B cell (primary cell): ENCODE data around the gene VMO1. TPM values are rescaled to one million over a fixed set of nuclear protein-coding genes. Genes with fewer than 3 reads are reported as not detected.
A peak's percentile ranks its signal among the peaks of the same experiment; 100 is the strongest.

ENCODE experiments used
- ATAC-seq: fragments of 200-7000 bp; cut with Tn5 transposase; one replicate; pipeline ENCODE4 v1.10.0; 2021; ENCODE audit warnings: low read depth, mild to moderate bottlenecking, moderate number of reproducible peaks, moderate library complexity
- CTCF ChIA-PET: fragments of 350-600 bp; sonication (Branson Sonifier 250); formaldehyde crosslinking; loops from one replicate; lab custom pipeline; 2021; ENCODE audit warnings: antibody characterized with exemption, inconsistent platforms; lab: Charles Lee
- POLR2A ChIA-PET: fragments of 350-600 bp; sonication (Branson Sonifier 250); formaldehyde crosslinking; loops from one replicate; lab custom pipeline; 2021; ENCODE audit warnings: antibody characterized with exemption; lab: Charles Lee
- DNase-seq: peaks from one replicate; pipeline ENCODE4 v3.0.0; 2013
- H2AFZ ChIP-seq: 2 replicates; pipeline ENCODE4 v1.6.1; 2012; ENCODE audit warnings: mild to moderate bottlenecking, low read depth, low read length; ENCODE audit not compliant: insufficient read depth, poor library complexity, severe bottlenecking
- H3K27ac ChIP-seq, 2 donors: 1 replicate in 1 of 2; 2 replicates in 1 of 2; pipeline ENCODE4 v1.5.1; 2012 to 2013; ENCODE audit warnings: low read length in 2 of 2, mild to moderate bottlenecking in 2 of 2, moderate library complexity in 1 of 2
- H3K27me3 ChIP-seq, 4 experiments: fragments of 200-600 bp in 1 of 4; sonication (generic) in 1 of 4; replicated peaks in 1 of 4; 1 replicate in 2 of 4; 2 replicates in 2 of 4; pipeline versions ENCODE4 v1.6.1 to v1.7.0; 2013 to 2016; ENCODE audit warnings: low read length in 3 of 4, mild to moderate bottlenecking in 2 of 4, mixed read lengths in 1 of 4, moderate library complexity in 1 of 4; ENCODE audit not compliant: insufficient read depth in 4 of 4, control insufficient read depth in 3 of 4; ENCODE audit errors: control extremely low read depth in 1 of 4
- H3K36me3 ChIP-seq, 2 experiments: replicated peaks in 1 of 2; 1 replicate in 1 of 2; 2 replicates in 1 of 2; pipeline versions ENCODE4 v1.6.1 to v1.7.1; 2013; ENCODE audit warnings: low read length in 1 of 2; ENCODE audit not compliant: insufficient read depth in 2 of 2, control insufficient read depth in 1 of 2; ENCODE audit errors: control extremely low read depth in 1 of 2, extremely low read depth in 1 of 2
- H3K4me1 ChIP-seq, 2 donors: fragments of 200-600 bp in 1 of 2; sonication (generic) in 1 of 2; 1 replicate in 1 of 2; 2 replicates in 1 of 2; pipeline versions ENCODE4 v1.5.1 to v1.6.1; 2013 to 2017; ENCODE audit warnings: low read length in 2 of 2; ENCODE audit not compliant: control insufficient read depth in 2 of 2, insufficient read depth in 2 of 2
- H3K4me2 ChIP-seq: replicated peaks from 2 replicates; pipeline ENCODE3; 2012; ENCODE audit warnings: mild to moderate bottlenecking, low read depth, low read length; ENCODE audit not compliant: poor library complexity, severe bottlenecking
- H3K4me3 ChIP-seq, 5 experiments: fragments of 200-600 bp in 1 of 5; sonication (generic) in 1 of 5; 1 replicate in 3 of 5; 2 replicates in 2 of 5; pipeline versions ENCODE4 v1.5.1 to v1.7.0; 2011 to 2016; ENCODE audit warnings: low read length in 4 of 5, mild to moderate bottlenecking in 4 of 5, low read depth in 2 of 5, control low read depth in 1 of 5, moderate library complexity in 1 of 5; ENCODE audit not compliant: insufficient read depth in 1 of 5; ENCODE audit errors: control extremely low read depth in 1 of 5, extremely low read depth in 1 of 5
- H3K79me2 ChIP-seq: fragments of 200-600 bp; sonication (generic); one replicate; pipeline ENCODE4 v1.6.0; 2016; ENCODE audit warnings: low read length; ENCODE audit not compliant: control insufficient read depth, insufficient read depth
- H3K9ac ChIP-seq: fragments of 200-600 bp; sonication (generic); 2 replicates; pipeline ENCODE4 v1.6.1; 2017; ENCODE audit warnings: mild to moderate bottlenecking, low read length, moderate library complexity
- H3K9me3 ChIP-seq, 3 donors: one replicate each; pipeline versions ENCODE4 v1.6.1 to v1.7.1; 2013; ENCODE audit warnings: low read length in 2 of 3; ENCODE audit not compliant: control insufficient read depth in 2 of 3, insufficient read depth in 1 of 3; ENCODE audit errors: control extremely low read depth in 1 of 3
- H4K20me1 ChIP-seq: 2 replicates; pipeline ENCODE4 v1.6.0; 2012; ENCODE audit warnings: mild to moderate bottlenecking, low read length; ENCODE audit not compliant: insufficient read depth, control insufficient read depth, poor library complexity, severe bottlenecking
- H3K27ac Mint-ChIP-seq: one replicate; pipeline ENCODE4 v1.8.0; 2021; ENCODE audit warnings: mixed read lengths
- H3K27me3 Mint-ChIP-seq: one replicate; pipeline ENCODE4 v1.8.0; 2021; ENCODE audit warnings: mixed read lengths
- H3K4me1 Mint-ChIP-seq: one replicate; pipeline ENCODE4 v1.8.0; 2021; ENCODE audit warnings: mixed read lengths
- H3K4me3 Mint-ChIP-seq: one replicate; pipeline ENCODE4 v1.8.0; 2021; ENCODE audit warnings: mixed read lengths
- H3K9me3 Mint-ChIP-seq: one replicate; pipeline ENCODE4 v1.8.0; 2022; ENCODE audit warnings: mixed read lengths; ENCODE audit not compliant: insufficient read depth
- CTCF ChIP-seq: fragments of 200-600 bp; IDR thresholded peaks from one replicate; pipeline ENCODE4 v1.8.0; 2022; ENCODE audit warnings: antibody characterized with exemption, mild to moderate bottlenecking
- EZH2 ChIP-seq: IDR thresholded peaks from 2 replicates; pipeline ENCODE4 v1.6.1; 2012; ENCODE audit warnings: borderline replicate concordance, low read depth, mild to moderate bottlenecking, moderate library complexity, low read length; ENCODE audit not compliant: insufficient read depth, poor library complexity, severe bottlenecking
- WGBS: methylation state at CpG from one replicate; pipeline ENCODE4 v1.1.5; 2013; ENCODE audit warnings: missing lambda C conversion rate; ENCODE audit not compliant: insufficient coverage; 5-methylcytosine and 5-hydroxymethylcytosine counted together
- intact Hi-C: fragments of 100-400 bp; cut with micrococcal nuclease; formaldehyde crosslinking; loops from one replicate; pipeline ENCODE4 v1.10.0; 2022
- polyA plus RNA-seq: library from polyadenylated mRNA; depleted of rRNA; stranded (reverse); fragments of >200 nt; gene quantifications from 2 replicates; pipeline ENCODE4 v1.2.3, GENCODE V29; 2012
- total RNA-seq, 2 donors: library from RNA; stranded (reverse); fragments of 120-200 nt in 1 of 2; gene quantifications; 1 replicate in 1 of 2; 2 replicates in 1 of 2; pipeline versions ENCODE4 v1.2.3 to v1.2.4, GENCODE V29; 2013 to 2022

VMO1 gene
- total and polyA plus RNA-seq, 2 donors (not counting 1 experiment from before 2014, with no cell fraction given) = 0.57 TPM; not detected in 1

- Histone ChIP-seq H3K79me2 (peaks cover 2% of the 10 kb centered on the region), H3K27me3 (peaks cover 0 to 56% (median 23%) of the 10 kb centered on the region in 4 experiments), H4K20me1 (no peaks in the 10 kb centered on the region), H3K4me3 (no peak overlapping the region), H3K9me3 (no peaks in the 10 kb centered on the region), H3K27ac (no peak overlapping the region), H3K9ac (no peak overlapping the region), H3K36me3 (no peaks in the 10 kb centered on the region), H2AFZ (peak overlapping the region; percentile 23), H3K4me2 (peak overlapping the region; percentile 21), H3K4me1 (peaks cover 22 to 23% of the 10 kb centered on the region in 2 donors)
- H3K27me3 Mint-ChIP-seq = peaks cover 27% of the 10 kb centered on the region
- H3K27ac Mint-ChIP-seq = no peak overlapping the region
- H3K4me3 Mint-ChIP-seq = no peak overlapping the region
- intact Hi-C loops = no loop called here
- ChIA-PET CTCF (no interaction called here), POLR2A (interaction anchor here (0.7 kb wide), 1 partner anchor 158 kb away, joined by 3 read pairs; no protein-coding TSS in a partner anchor)
- ATAC-seq (no peak), DNase-seq (no peak)
- H3K9me3 Mint-ChIP-seq = no peaks in the 10 kb centered on the region
- peaks cover 17% of the 10 kb centered on the region for H3K4me1 Mint-ChIP-seq
- WGBS = 22% methylated on average over 40 of the region's 51 CpGs
- TF ChIP-seq EZH2 (no peak), CTCF (no peak)
Observed at GRCh38 chr17:4744999-4745969, 40.9 kb downstream of the VMO1 start.

DNA sequence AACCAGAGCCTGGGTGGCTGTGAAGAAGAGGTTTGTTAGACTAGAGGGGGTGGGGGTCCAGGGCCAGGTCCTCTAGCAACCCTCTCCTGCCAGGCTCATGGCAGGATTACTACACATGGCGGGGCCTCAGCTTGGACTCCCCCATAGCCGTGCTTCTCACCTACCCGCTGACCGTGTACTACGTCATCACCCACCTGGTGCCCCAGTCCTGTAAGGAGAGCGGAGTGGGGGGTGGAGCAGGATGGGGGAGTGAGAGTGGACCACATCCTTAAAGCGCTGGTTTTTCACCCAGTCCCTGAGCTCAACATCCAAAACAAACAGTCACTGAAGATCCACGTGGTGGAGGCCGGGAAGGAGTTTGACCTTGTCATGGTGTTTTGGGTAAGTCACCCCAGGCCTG lies 42.3 kb downstream of the VMO1 start:
- H2AFZ ChIP-seq = no peak overlapping the region
- no peak overlapping the region for H3K4me3 ChIP-seq
- 100% methylated on average over 2 of the region's 9 CpGs for WGBS
- H3K27me3 ChIP-seq = peaks cover 0 to 53% (median 22%) of the 10 kb centered on the region in 4 experiments
- ChIA-PET CTCF (interaction anchor here (0.6 to 2.0 kb wide), 2 partner anchors 46 to 63 kb away, joined by 3 to 5 read pairs; partner anchors contain the start of gene PLD2), POLR2A (no interaction called here)
- H3K4me1 Mint-ChIP-seq = peaks cover 23% of the 10 kb centered on the region
- peaks cover 23% of the 10 kb centered on the region for H3K27me3 Mint-ChIP-seq
- DNase-seq (no peak), ATAC-seq (no peak)
- no peak overlapping the region for H3K4me3 Mint-ChIP-seq
- H3K9ac ChIP-seq = no peak overlapping the region
- H3K36me3 ChIP-seq = no peaks in the 10 kb centered on the region
- H3K79me2 ChIP-seq = peaks cover 2% of the 10 kb centered on the region
- no peaks in the 10 kb centered on the region for H3K9me3 ChIP-seq
- no peaks in the 10 kb centered on the region for H3K9me3 Mint-ChIP-seq
- no peaks in the 10 kb centered on the region for H4K20me1 ChIP-seq
- H3K4me2 ChIP-seq = no peak overlapping the region
- no peak overlapping the region for H3K27ac Mint-ChIP-seq
- TF ChIP-seq EZH2 = no peak
- TF ChIP-seq CTCF = no peak
- peaks cover 27 to 32% of the 10 kb centered on the region in 2 donors for H3K4me1 ChIP-seq
- H3K27ac ChIP-seq = no peak overlapping the region
- intact Hi-C loops = no loop called here
